HG02588 (cell line): ENCODE results near the gene KAZN.

Experiments
- ATAC-seq: cut with Tn5 transposase; IDR thresholded peaks from one replicate; pipeline ENCODE4 v1.9.1; 2021; ENCODE audit warnings: mild to moderate bottlenecking, moderate library complexity; ENCODE audit not compliant: unreplicated experiment

The KAZN gene

GRCh38 chr1:14945132-14946010 is 346.9 kb downstream of the KAZN start:
- no peak for ATAC-seq

DNA sequence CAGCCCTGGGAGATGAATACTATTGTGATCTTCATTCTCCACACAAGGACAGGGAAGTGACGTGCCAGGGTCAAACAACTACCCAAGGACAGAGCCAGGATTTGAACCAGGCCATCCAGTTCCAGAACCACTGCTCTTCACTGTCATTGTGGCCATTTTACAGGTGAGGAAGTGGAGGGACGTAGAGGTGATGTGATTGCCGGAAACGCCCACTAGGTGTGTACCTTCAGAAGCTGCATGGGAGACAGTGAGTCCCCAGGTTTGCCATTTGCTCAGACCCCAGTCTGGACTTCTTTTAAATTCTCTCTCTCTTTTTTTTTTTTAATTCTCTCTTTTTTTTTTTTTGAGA is 347.5 kb downstream of the KAZN start:
- no peak for ATAC-seq

- no peak for ATAC-seq
These were observed 348.3 kb downstream of the KAZN start for GRCh38 chr1:14946684-14947238.

DNA sequence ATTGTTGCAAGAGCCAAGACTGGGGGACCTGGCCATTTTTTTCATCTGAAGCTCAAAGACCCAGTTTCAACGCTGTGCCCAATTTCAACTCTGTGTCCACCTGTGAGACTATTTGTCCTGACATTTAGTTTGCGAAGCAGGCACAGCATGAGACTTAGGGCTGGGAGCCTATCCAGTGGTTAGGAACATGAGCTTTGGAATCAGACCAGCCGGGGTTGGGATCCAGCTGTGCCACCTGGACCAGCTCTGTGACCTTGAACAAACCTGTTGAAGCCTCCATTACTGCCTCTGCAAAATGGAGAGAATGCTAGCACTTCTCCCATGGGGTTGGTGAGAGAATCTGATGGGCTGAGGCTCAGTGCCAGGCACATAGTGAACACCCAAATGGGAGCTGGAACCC is 348.9 kb downstream of the KAZN start:
- no peak for ATAC-seq

GRCh38 chr1:14948112-14948652 is 349.7 kb downstream of the KAZN start:
- ATAC-seq = no peak

DNA sequence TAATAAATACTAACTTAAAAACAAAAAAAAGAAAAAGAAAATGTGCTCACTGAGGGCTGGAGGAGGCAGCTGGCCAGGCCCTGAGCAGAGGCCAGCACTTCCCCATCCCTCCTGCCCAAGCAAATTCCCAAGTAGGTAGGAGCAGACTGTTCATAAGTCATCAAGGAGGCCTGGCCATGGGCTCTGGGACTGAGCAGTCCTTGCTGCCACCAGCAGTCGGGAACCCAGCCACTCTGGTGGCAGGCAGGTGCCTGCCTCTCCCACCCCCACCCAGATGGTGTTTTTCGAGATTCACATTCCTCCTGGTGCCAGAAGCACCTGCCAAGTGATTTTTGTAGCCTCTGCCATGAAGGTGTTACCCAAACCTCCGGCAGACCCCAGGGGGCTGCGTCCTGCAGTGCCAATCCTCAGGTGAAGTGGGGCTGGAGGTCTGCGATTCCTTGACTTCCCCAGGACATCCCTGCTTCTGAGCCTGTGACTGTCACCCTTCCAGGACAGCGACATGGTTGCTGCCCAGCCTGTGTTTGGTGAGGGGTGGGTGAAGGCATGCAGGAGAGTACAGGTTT is 350.9 kb downstream of the KAZN start:
- ATAC-seq = no peak

- ATAC-seq = no peak
These were observed 351.6 kb downstream of the KAZN start for GRCh38 chr1:14949836-14950713.

DNA sequence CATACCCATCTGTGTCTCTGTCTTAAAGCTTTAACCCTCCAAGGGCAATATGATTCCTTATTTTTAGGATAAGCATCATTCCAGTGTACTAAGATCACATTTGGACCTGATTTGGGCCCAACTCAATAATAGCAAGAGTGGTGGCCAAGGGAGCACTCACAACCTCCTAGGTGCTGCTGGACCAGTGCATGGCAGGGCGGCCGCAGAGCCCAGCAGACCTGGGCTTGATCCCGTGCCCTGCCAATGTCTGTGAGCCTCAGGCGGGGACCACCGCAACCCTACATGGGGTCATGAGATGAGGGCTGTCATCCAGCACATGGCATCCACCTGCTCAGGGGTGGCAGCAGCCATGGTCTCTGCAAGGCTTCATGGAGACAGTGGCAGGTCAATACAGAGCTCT is 353.3 kb downstream of the KAZN start:
- no peak for ATAC-seq

DNA sequence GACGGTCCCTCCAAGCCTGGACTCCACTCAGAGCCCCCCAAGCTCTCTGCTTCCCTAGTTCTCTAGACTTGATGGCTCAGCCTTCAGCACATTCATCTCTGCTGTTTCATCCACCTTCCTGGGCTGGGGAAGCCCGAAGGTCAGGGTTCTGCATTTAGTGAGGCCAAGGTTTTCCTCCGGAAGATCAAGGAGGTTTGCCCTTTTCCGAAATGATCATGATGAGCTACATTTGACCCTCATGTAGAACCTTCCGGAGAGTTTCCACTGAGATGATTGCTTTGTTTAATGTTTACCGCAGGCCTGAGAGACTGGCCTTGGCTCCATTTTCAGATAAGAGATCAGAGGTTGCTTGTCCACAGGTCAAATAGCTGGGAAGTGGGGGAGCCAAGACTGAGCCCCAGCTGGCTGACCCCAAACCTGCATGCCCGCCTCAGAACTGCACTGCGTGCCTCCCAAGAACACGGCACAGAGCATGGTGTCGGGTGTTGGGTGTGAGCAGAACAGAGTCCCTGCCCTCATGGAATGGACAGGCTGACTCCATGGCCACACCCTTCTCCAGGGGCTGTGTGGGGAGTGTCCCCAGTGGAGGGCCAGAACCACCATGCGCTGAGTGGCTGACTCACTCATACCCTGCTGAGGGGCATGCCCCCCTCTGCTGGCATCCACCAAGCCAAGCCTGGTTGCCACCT is 354.3 kb downstream of the KAZN start:
- ATAC-seq = no peak

- no peak for ATAC-seq
These were observed 355.7 kb downstream of the KAZN start for GRCh38 chr1:14954210-14954609.

DNA sequence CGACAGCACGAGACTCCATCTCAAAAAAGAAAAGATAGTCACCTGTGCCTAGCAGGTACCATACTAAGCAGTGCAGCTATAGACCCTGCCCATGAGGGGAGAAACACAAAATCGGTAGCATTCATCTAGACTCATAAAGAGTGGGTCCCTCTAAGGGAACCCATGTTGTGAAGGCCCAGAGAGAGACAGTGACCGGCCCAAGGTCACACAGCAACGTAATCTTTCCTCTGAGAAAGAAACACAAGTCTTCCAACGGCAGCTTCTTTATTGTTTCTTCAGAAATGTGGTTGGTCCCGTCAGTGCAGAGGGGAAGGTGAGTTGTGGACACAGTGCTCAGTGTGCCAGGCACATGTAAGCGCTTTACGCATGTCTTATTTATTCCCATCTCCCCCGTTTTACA is 356.4 kb downstream of the KAZN start:
- ATAC-seq = no peak

GRCh38 chr1:14955402-14955801 is 356.9 kb downstream of the KAZN start:
- no peak for ATAC-seq

GRCh38 chr1:14955976-14956375 is 357.5 kb downstream of the KAZN start:
- ATAC-seq = no peak

GRCh38 chr1:14956579-14957195 is 358.2 kb downstream of the KAZN start:
- ATAC-seq = no peak

GRCh38 chr1:14957375-14958098 is 359.1 kb downstream of the KAZN start:
- ATAC-seq = no peak

GRCh38 chr1:14958249-14959058 is 360.0 kb downstream of the KAZN start:
- no peak for ATAC-seq

GRCh38 chr1:14959059-14959694 is 360.7 kb downstream of the KAZN start:
- no peak for ATAC-seq

GRCh38 chr1:14961661-14962267 is 363.3 kb downstream of the KAZN start:
- no peak for ATAC-seq
